Measurements from ENCODE around the gene EFHC2.

- no peak for TF ChIP-seq CTCF (IDR thresholded peaks at IDR 0.05; ENCODE audit: poor library complexity, severe bottlenecking)
- no peak for TF ChIP-seq EZH2 (IDR thresholded peaks at IDR 0.05; ENCODE audit: borderline replicate concordance, insufficient read depth, low read length, poor library complexity, severe bottlenecking)
- no peak for TF ChIP-seq SMC3 (conservative IDR thresholded peaks at IDR 0.05; ENCODE audit: poor library complexity)
- TF ChIP-seq POLR2AphosphoS5 (IDR thresholded peaks at IDR 0.05) = no peak
- no peak for TF ChIP-seq REST (IDR thresholded peaks at IDR 0.05; ENCODE audit: borderline replicate concordance)
These were observed 108.9 kb downstream of the EFHC2 start for GRCh38 chrX:44234541-44234940.
